LNCaP clone FGC (cell line): Measurements from ENCODE around the gene FGF18.
A peak's percentile ranks its signal among the peaks of the same experiment; 100 is the strongest.

ENCODE experiments used
- DNase-seq: peaks from one replicate; pipeline ENCODE4 v3.0.0-alpha.2; 2011; ENCODE audit warnings: low read depth
- H3K4me3 ChIP-seq: 2 replicates; pipeline ENCODE4 v1.5.1; 2011; ENCODE audit warnings: mild to moderate bottlenecking, low read depth, low read length, control low read depth
- CTCF ChIP-seq: IDR thresholded peaks from 2 replicates; pipeline ENCODE4 v1.5.1; 2012; ENCODE audit warnings: mild to moderate bottlenecking; ENCODE audit not compliant: control insufficient read depth, insufficient read depth; ENCODE audit errors: extremely low read depth

FGF18 gene

GRCh38 chr5:171386861-171387344, 32.5 kb upstream of the FGF18 start:
- peak overlapping the region; percentile 59 for H3K4me3 ChIP-seq
- TF ChIP-seq CTCF: no peak
- no peak for DNase-seq

GRCh38 chr5:171387345-171387969, 32.0 kb upstream of the FGF18 start, which contains the start of gene NPM1:
Gene NPM1, plus strand, starts transcription at chr5:171387849. Its CDS starts 100 bp downstream, at chr5:171387949.
- H3K4me3 ChIP-seq: peak within 1 kb of the TSS; percentile 59
- peak; percentile 96 for DNase-seq
- no peak for TF ChIP-seq CTCF

- DNase-seq: peak; percentile 33
Observed at GRCh38 chr5:171387970-171388815, 31.3 kb upstream of the FGF18 start.

GRCh38 chr5:171388816-171389168, 30.7 kb upstream of the FGF18 start:
- H3K4me3 ChIP-seq: peak overlapping the region; percentile 59
- no peak for TF ChIP-seq CTCF
- DNase-seq: no peak

More at GRCh38 chr5:171387970-171388815, 31.3 kb upstream of the FGF18 start:
- peak overlapping the region; percentile 59 for H3K4me3 ChIP-seq
- TF ChIP-seq CTCF: no peak

- DNase-seq: no peak
- H3K4me3 ChIP-seq: peak overlapping the region; percentile 59
- TF ChIP-seq CTCF: no peak
Observed at GRCh38 chr5:171390883-171391677, 28.4 kb upstream of the FGF18 start.

GRCh38 chr5:171391996-171392577, 27.4 kb upstream of the FGF18 start:
- DNase-seq: no peak
- TF ChIP-seq CTCF: no peak
- no peak overlapping the region for H3K4me3 ChIP-seq
